ENCODE data around the gene GRID2.
A peak's percentile ranks its signal among the peaks of the same experiment; 100 is the strongest.

The GRID2 gene

GRCh38 chr4:93748373-93749291 lies 1444.9 kb downstream of the GRID2 start:
- no peak for DNase-seq (ENCODE audit: low read depth in 2 of 2)

- no peak for DNase-seq (ENCODE audit: low read depth in 2 of 2)
Observed at GRCh38 chr4:93749292-93749761, 1445.6 kb downstream of the GRID2 start.

GRCh38 chr4:93751411-93751810 lies 1447.6 kb downstream of the GRID2 start:
- no peak for DNase-seq (ENCODE audit: low read depth in 2 of 2)

GRCh38 chr4:93756101-93756500 lies 1452.3 kb downstream of the GRID2 start:
- DNase-seq (ENCODE audit: low read depth in 2 of 2), result no peak

- no peak for DNase-seq (ENCODE audit: low read depth in 2 of 2)
Observed at GRCh38 chr4:93759506-93759905, 1455.7 kb downstream of the GRID2 start.

- DNase-seq (ENCODE audit: low read depth in 2 of 2), result no peak
Observed at GRCh38 chr4:93760284-93760683, 1456.5 kb downstream of the GRID2 start.

- DNase-seq (ENCODE audit: low read depth in 2 of 2), result no peak
Observed at GRCh38 chr4:93761286-93761685, 1457.5 kb downstream of the GRID2 start.

GRCh38 chr4:93764639-93765246 lies 1461.0 kb downstream of the GRID2 start:
- DNase-seq (ENCODE audit: low read depth in 2 of 2), result peak; percentile 12 to 21

- DNase-seq (ENCODE audit: low read depth in 2 of 2), result no peak
Observed at GRCh38 chr4:93767917-93768316, 1464.2 kb downstream of the GRID2 start.

GRCh38 chr4:93770201-93770600 lies 1466.4 kb downstream of the GRID2 start:
- no peak for DNase-seq (ENCODE audit: low read depth in 2 of 2)

- DNase-seq (ENCODE audit: low read depth in 2 of 2), result no peak
Observed at GRCh38 chr4:93771640-93772411, 1468.1 kb downstream of the GRID2 start.

- DNase-seq (ENCODE audit: low read depth in 2 of 2), result no peak
Observed at GRCh38 chr4:93772858-93773257, 1469.1 kb downstream of the GRID2 start.

GRCh38 chr4:93775551-93775950 lies 1471.8 kb downstream of the GRID2 start:
- no peak for DNase-seq (ENCODE audit: low read depth in 2 of 2)

- DNase-seq (ENCODE audit: low read depth in 2 of 2), result peak in 1 of 2 experiments; percentile 7
Observed at GRCh38 chr4:93776386-93777080, 1472.8 kb downstream of the GRID2 start.

GRCh38 chr4:93777081-93777460 lies 1473.3 kb downstream of the GRID2 start:
- no peak for DNase-seq (ENCODE audit: low read depth in 2 of 2)

GRCh38 chr4:93779228-93779627 lies 1475.5 kb downstream of the GRID2 start:
- no peak for DNase-seq (ENCODE audit: low read depth in 2 of 2)

- no peak for DNase-seq (ENCODE audit: low read depth in 2 of 2)
Observed at GRCh38 chr4:93780080-93780479, 1476.3 kb downstream of the GRID2 start.

- no peak for DNase-seq (ENCODE audit: low read depth in 2 of 2)
Observed at GRCh38 chr4:93781198-93781597, 1477.4 kb downstream of the GRID2 start.

- no peak for DNase-seq (ENCODE audit: low read depth in 2 of 2)
Observed at GRCh38 chr4:93786149-93786548, 1482.4 kb downstream of the GRID2 start.

- no peak for DNase-seq (ENCODE audit: low read depth in 2 of 2)
Observed at GRCh38 chr4:93788712-93789111, 1484.9 kb downstream of the GRID2 start.

- DNase-seq (ENCODE audit: low read depth in 2 of 2), result peak; percentile 6 to 8
Observed at GRCh38 chr4:93791570-93792195, 1487.9 kb downstream of the GRID2 start.
